Lung (tissue), 12 donors: ENCODE measurements around the gene HSPA1B. TPM values are rescaled to one million over a fixed set of nuclear protein-coding genes. Genes with fewer than 3 reads are reported as not detected.

Experiments
- ATAC-seq: fragments of 200-7000 bp; cut with Tn5 transposase; one replicate; pipeline ENCODE4 v1.9.1; 2020; ENCODE audit warnings: moderate number of reproducible peaks; ENCODE audit not compliant: insufficient read depth, low FRiP score
- DNase-seq, 3 donors: peaks; one replicate each; pipeline ENCODE4 v3.0.0-alpha.2; 2013 to 2017
- H3K27ac ChIP-seq, 2 donors: one replicate each; pipeline ENCODE4 v1.5.1; 2013; ENCODE audit warnings: mild to moderate bottlenecking in 2 of 2, moderate library complexity in 2 of 2, control low read depth in 1 of 2, inconsistent platforms in 1 of 2, low read depth in 1 of 2, low read length in 1 of 2
- H3K27me3 ChIP-seq, 3 donors: one replicate each; pipeline ENCODE4 v1.5.1; 2013; ENCODE audit warnings: low read length in 2 of 3; ENCODE audit not compliant: control insufficient read depth in 3 of 3, insufficient read depth in 3 of 3
- H3K36me3 ChIP-seq, 4 donors: one replicate each; pipeline ENCODE4 v1.5.1; 2013; ENCODE audit warnings: low read length in 4 of 4, mild to moderate bottlenecking in 1 of 4, moderate library complexity in 1 of 4; ENCODE audit not compliant: control insufficient read depth in 4 of 4, insufficient read depth in 4 of 4
- H3K4me1 ChIP-seq, 5 donors: one replicate each; pipeline ENCODE4 v1.5.1; 2013; ENCODE audit warnings: low read length in 5 of 5, mild to moderate bottlenecking in 2 of 5, moderate library complexity in 1 of 5; ENCODE audit not compliant: control insufficient read depth in 5 of 5, insufficient read depth in 5 of 5
- H3K4me3 ChIP-seq: one replicate; pipeline ENCODE4 v1.5.1; 2013; ENCODE audit warnings: mild to moderate bottlenecking, control low read depth, moderate library complexity
- H3K9ac ChIP-seq, 2 donors: one replicate each; pipeline ENCODE4 v1.5.1; 2013; ENCODE audit warnings: low read length in 2 of 2, control low read depth in 1 of 2; ENCODE audit not compliant: insufficient read depth in 1 of 2
- H3K9me3 ChIP-seq, 4 donors: one replicate each; pipeline ENCODE4 v1.5.1; 2013; ENCODE audit warnings: low read length in 3 of 4, mild to moderate bottlenecking in 1 of 4, moderate library complexity in 1 of 4; ENCODE audit not compliant: control insufficient read depth in 4 of 4, insufficient read depth in 3 of 4
- CTCF ChIP-seq: IDR thresholded peaks from 2 replicates; pipeline ENCODE4 v1.5.1; 2012; ENCODE audit warnings: mild to moderate bottlenecking; ENCODE audit errors: control extremely low read depth, extremely low read depth
- WGBS, 2 donors: extraction: QIAGEN DNeasy Blood & Tissue Kit; methylation state at CpG; one replicate each; pipeline ENCODE4 v1.1.7; 2013; 5-methylcytosine and 5-hydroxymethylcytosine counted together
- polyA plus RNA-seq, 2 donors: library from polyadenylated mRNA; stranded (reverse); fragments of 200-250 nt; gene quantifications; one replicate each; pipeline ENCODE4 v1.2.1, GENCODE V29; 2013
- total RNA-seq, 2 donors: library from RNA; depleted of rRNA in 1 of 2; stranded (reverse); fragments of >200 nt in 1 of 2; gene quantifications; one replicate each; pipeline ENCODE4 v1.2.1, GENCODE V29; 2014 to 2021
- donor health status: control.
- donor health status: control.
- donor health status: Bipolar disorder and iron deficiency.
- donor health status: healthy.
- donor health status: DM: yes; HTN: yes; CAD: no.

The HSPA1B gene
- total and polyA plus RNA-seq, 4 donors: 33.2 to 1,377 (median 99.4) TPM

- Histone ChIP-seq H3K27ac (peak overlapping the region; percentile 97 to 99), H3K4me1 (peaks cover 0 to 13% (median 5%) of the 10 kb centered on the region in 5 donors), H3K9ac (peak overlapping the region; percentile 71 to 84), H3K36me3 (peaks cover 1 to 14% (median 13%) of the 10 kb centered on the region in 4 donors), H3K27me3 (no peaks in the 10 kb centered on the region), H3K4me3 (peak overlapping the region; percentile 71), H3K9me3 (no peaks in the 10 kb centered on the region)
- ATAC-seq (no peak), DNase-seq (peak in 1 of 3 donors; percentile 38)
- 27 to 31% methylated on average over 7 of the region's 7 CpGs for WGBS, 2 donors
- no peak for TF ChIP-seq CTCF
Observed at GRCh38 chr6:31794294-31794865, 33.2 kb upstream of the HSPA1B start.

- peak overlapping the region; percentile 71 for H3K4me3 ChIP-seq
- H3K27me3 ChIP-seq: no peaks in the 10 kb centered on the region
- WGBS, 2 donors: 1 to 2% methylated on average over 39 to 44 of the region's 44 CpGs
- H3K9ac ChIP-seq: peak overlapping the region; percentile 78 to 84
- H3K27ac ChIP-seq: peak overlapping the region; percentile 97 to 99
- H3K9me3 ChIP-seq: no peaks in the 10 kb centered on the region
- H3K36me3 ChIP-seq: peaks cover 0 to 14% (median 12%) of the 10 kb centered on the region in 4 donors
- ATAC-seq (peak; percentile 11), DNase-seq (peak in 2 of 3 donors; percentile 23 to 29)
- peaks cover 0 to 13% (median 5%) of the 10 kb centered on the region in 5 donors for H3K4me1 ChIP-seq
- no peak for TF ChIP-seq CTCF
Observed at GRCh38 chr6:31794866-31795615, 32.5 kb upstream of the HSPA1B start.

- Histone ChIP-seq H3K9ac (peak within 1 kb of the TSS; percentile 78 to 84), H3K27me3 (no peaks in the 10 kb centered on the region), H3K9me3 (no peaks in the 10 kb centered on the region), H3K27ac (peak within 1 kb of the TSS; percentile 97 to 99), H3K4me1 (peaks cover 0 to 13% (median 5%) of the 10 kb centered on the region in 5 donors), H3K36me3 (peaks cover 0 to 14% (median 11%) of the 10 kb centered on the region in 4 donors), H3K4me3 (peak within 1 kb of the TSS; percentile 71)
- 0 to 1% methylated on average over 50 to 75 of the region's 75 CpGs for WGBS, 2 donors
- peak; percentile 57 for TF ChIP-seq CTCF
- ATAC-seq (peak; percentile 97), DNase-seq (peak; percentile 87 to 93 (median 91))
Observed at GRCh38 chr6:31795616-31796298, 31.8 kb upstream of the HSPA1B start, which contains the start of gene VARS1. Gene VARS1 (minus strand): TSS chr6:31795752. CDS start chr6:31795217, 535 bp downstream.
